Uterus (tissue), 4 donors: ENCODE data around the gene ULK4. TPM values are rescaled to one million over a fixed set of nuclear protein-coding genes. Genes with fewer than 3 reads are reported as not detected.
"Not testable (repeated sequence)": the region's sequence is repeated elsewhere in the genome, so short reads cannot be mapped to it uniquely, and the experiment has no call there.

Source experiments
- DNase-seq, 2 donors: peaks; one replicate each; pipeline ENCODE4 v3.0.0-alpha.2; 2019 to 2020
- H3K27ac ChIP-seq, 2 donors: fragments of 200-600 bp; sonication (generic); 1 replicate in 1 of 2; 2 replicates in 1 of 2; pipeline ENCODE4 v1.5.1; 2016 to 2018
- H3K27me3 ChIP-seq, 2 donors: fragments of 200-600 bp; sonication (generic); one replicate each; pipeline ENCODE4 v1.5.1; 2018 to 2019; ENCODE audit warnings: control low read depth in 1 of 2
- H3K36me3 ChIP-seq, 2 donors: fragments of 200-600 bp; sonication (generic); one replicate each; pipeline ENCODE4 v1.5.1; 2019; ENCODE audit warnings: control low read depth in 1 of 2
- H3K4me1 ChIP-seq, 2 donors: fragments of 200-600 bp; sonication (generic); one replicate each; pipeline ENCODE4 v1.5.1; 2018 to 2019; ENCODE audit warnings: control low read depth in 1 of 2
- H3K4me3 ChIP-seq, 2 donors: fragments of 200-600 bp; sonication (generic); 1 replicate in 1 of 2; 2 replicates in 1 of 2; pipeline ENCODE4 v1.5.1; 2018 to 2019; ENCODE audit warnings: mild to moderate bottlenecking in 1 of 2
- H3K9me3 ChIP-seq, 2 donors: fragments of 200-600 bp; sonication (generic); one replicate each; pipeline ENCODE4 v1.5.1; 2019; ENCODE audit warnings: control low read depth in 1 of 2
- POLR2A ChIP-seq, 2 donors: fragments of 450-650 bp; IDR thresholded peaks; one replicate each; pipeline ENCODE4 v1.6.1; 2016; ENCODE audit warnings: antibody characterized with exemption in 2 of 2, mild to moderate bottlenecking in 1 of 2, moderate library complexity in 1 of 2
- intact Hi-C: fragments of 100-400 bp; cut with DNase I; formaldehyde crosslinking; loops from one replicate; pipeline ENCODE4 v1.15.1; 2023; ENCODE audit warnings: low total_unique reads
- total RNA-seq, 4 donors: library from RNA; depleted of rRNA in 3 of 4; stranded (reverse); fragments of >200 nt in 3 of 4; gene quantifications; one replicate each; pipeline versions ENCODE4 v1.1.0 to v1.2.4, GENCODE V29; 2014 to 2023
- TF ChIP-seq, protein P1 (sequence below), 4 experiments: fragments of 200-600 bp in 2 of 4; fragments of 450-650 bp in 2 of 4; sonication (generic) in 2 of 4; IDR thresholded peaks; one replicate each; pipeline ENCODE4 v1.5.1; 2016 to 2019; ENCODE audit warnings: antibody characterized with exemption in 4 of 4, mild to moderate bottlenecking in 2 of 4, moderate library complexity in 1 of 4
- donor health status: DM: yes; HTN: yes; CAD: no.

ULK4 gene
- total RNA-seq, 4 donors from 2014 or later: 8.7 to 118 (median 26.1) TPM

DNA sequence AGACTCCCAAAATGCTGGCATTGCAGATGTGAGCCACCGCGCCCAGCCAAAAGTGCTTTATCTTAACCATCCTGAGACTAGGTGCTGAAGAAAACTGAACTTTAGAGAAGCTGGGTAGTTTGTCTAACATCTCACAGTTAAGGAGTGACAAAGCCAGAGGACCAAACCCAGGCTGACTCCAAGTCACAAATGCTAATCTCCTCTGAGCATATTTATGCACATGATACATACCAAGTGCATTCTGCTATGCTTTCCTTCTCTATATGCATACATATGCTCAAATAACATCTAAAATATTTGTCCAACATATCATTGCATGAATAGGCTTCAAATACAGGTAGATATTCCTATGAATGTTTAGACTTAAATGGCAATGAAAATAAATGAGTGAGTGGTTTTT is 505.7 kb downstream of the ULK4 start:
- TF ChIP-seq, protein P1, sequence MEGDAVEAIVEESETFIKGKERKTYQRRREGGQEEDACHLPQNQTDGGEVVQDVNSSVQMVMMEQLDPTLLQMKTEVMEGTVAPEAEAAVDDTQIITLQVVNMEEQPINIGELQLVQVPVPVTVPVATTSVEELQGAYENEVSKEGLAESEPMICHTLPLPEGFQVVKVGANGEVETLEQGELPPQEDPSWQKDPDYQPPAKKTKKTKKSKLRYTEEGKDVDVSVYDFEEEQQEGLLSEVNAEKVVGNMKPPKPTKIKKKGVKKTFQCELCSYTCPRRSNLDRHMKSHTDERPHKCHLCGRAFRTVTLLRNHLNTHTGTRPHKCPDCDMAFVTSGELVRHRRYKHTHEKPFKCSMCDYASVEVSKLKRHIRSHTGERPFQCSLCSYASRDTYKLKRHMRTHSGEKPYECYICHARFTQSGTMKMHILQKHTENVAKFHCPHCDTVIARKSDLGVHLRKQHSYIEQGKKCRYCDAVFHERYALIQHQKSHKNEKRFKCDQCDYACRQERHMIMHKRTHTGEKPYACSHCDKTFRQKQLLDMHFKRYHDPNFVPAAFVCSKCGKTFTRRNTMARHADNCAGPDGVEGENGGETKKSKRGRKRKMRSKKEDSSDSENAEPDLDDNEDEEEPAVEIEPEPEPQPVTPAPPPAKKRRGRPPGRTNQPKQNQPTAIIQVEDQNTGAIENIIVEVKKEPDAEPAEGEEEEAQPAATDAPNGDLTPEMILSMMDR (IDR thresholded peaks at IDR 0.05): no peak
- H3K9me3 ChIP-seq: no peaks in the 10 kb centered on the region
- DNase-seq: no peak
- H3K27ac ChIP-seq: no peak overlapping the region
- H3K27me3 ChIP-seq: no peaks in the 10 kb centered on the region
- H3K4me3 ChIP-seq: no peak overlapping the region
- no peaks in the 10 kb centered on the region for H3K4me1 ChIP-seq
- no peaks in the 10 kb centered on the region for H3K36me3 ChIP-seq
- intact Hi-C loops: no loop called here

GRCh38 chr3:41453618-41454017 is 508.3 kb downstream of the ULK4 start:
- DNase-seq, H3K36me3 ChIP-seq, H3K9me3 ChIP-seq, intact Hi-C loops, H3K27me3 ChIP-seq, H3K27ac ChIP-seq, H3K4me1 ChIP-seq, H3K4me3 ChIP-seq: not testable (repeated sequence)

GRCh38 chr3:41450416-41451231 is 511.3 kb downstream of the ULK4 start:
- Histone ChIP-seq H3K27me3 (no peaks in the 10 kb centered on the region), H3K4me1 (no peaks in the 10 kb centered on the region), H3K4me3 (no peak overlapping the region), H3K27ac (no peak overlapping the region), H3K36me3 (no peaks in the 10 kb centered on the region), H3K9me3 (no peaks in the 10 kb centered on the region)
- no peak for TF ChIP-seq POLR2A (IDR thresholded peaks at IDR 0.05)
- TF ChIP-seq, protein P1 (IDR thresholded peaks at IDR 0.05): no peak
- intact Hi-C loops: no loop called here
- no peak for DNase-seq

DNA sequence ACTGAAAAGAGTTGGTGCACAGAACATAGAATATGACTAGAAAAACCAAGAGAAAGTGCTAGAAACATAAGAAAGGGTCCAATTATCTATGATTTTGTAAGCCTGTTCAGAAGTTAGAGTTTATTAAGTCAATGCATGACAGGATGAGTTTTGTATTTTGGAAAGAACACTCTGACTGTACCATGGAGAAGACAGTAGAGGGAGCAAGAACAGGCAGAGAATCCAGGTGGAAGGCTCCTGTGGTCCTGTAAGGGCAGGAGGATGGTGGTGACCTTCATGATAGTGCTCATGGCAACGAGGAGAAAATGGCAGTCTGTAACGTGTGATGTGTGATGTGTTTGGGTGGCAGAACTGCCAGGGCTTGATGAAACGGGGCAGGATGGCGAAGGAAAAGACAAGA is 513.5 kb downstream of the ULK4 start:
- DNase-seq: no peak
- H3K4me1 ChIP-seq: no peaks in the 10 kb centered on the region
- no peak for TF ChIP-seq POLR2A (IDR thresholded peaks at IDR 0.05)
- TF ChIP-seq, protein P1 (IDR thresholded peaks at IDR 0.05): no peak
- no peaks in the 10 kb centered on the region for H3K9me3 ChIP-seq
- intact Hi-C loops: no loop called here
- no peaks in the 10 kb centered on the region for H3K36me3 ChIP-seq
- H3K27me3 ChIP-seq: no peaks in the 10 kb centered on the region
- no peak overlapping the region for H3K4me3 ChIP-seq
- no peak overlapping the region for H3K27ac ChIP-seq

DNA sequence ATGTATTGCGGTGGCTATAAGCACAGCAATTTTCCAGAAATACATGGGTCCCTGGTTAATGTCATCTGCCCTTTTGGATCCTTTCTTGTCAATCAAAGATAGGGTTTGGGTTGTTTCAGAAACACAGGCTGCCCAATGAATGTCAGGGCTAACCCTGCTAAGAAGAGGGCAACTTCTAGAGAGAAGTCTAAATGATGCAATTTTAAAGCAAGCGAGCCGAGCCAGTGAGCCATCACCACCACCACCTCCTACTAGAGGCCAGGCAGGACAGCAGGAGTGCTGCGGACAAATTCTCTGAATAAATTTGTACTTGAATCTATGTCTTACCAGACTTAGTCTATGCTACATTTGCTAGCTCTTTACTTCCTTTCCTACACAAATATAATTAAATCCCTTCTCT is 514.2 kb downstream of the ULK4 start:
- DNase-seq: no peak
- H3K27ac ChIP-seq: no peak overlapping the region
- no peaks in the 10 kb centered on the region for H3K36me3 ChIP-seq

DNA sequence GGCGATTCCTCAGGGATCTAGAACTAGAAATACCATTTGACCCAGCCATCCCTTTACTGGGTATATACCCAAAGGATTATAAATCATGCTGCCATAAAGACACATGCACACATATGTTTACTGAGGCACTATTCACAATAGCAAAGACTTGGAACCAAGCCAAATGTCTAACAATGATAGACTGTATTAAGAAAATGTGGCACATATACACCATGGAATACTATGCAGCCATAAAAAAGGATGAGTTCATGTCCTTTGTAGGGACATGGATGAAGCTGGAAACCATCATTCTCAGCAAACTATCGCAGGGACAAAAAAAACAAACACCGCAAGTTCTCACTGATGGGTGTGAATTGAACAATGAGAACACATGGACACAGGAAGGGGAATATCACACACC is 515.6 kb downstream of the ULK4 start:
- H3K27me3 ChIP-seq, H3K4me1 ChIP-seq, H3K36me3 ChIP-seq, H3K27ac ChIP-seq, DNase-seq, H3K9me3 ChIP-seq, H3K4me3 ChIP-seq, intact Hi-C loops: not testable (repeated sequence)

More for the DNA sequence above, 514.2 kb downstream of the ULK4 start:
- Histone ChIP-seq H3K4me1 (no peaks in the 10 kb centered on the region), H3K4me3 (no peak overlapping the region), H3K9me3 (no peaks in the 10 kb centered on the region), H3K27me3 (no peaks in the 10 kb centered on the region)
- TF ChIP-seq POLR2A (IDR thresholded peaks at IDR 0.05): no peak
- TF ChIP-seq, protein P1 (IDR thresholded peaks at IDR 0.05): no peak
- intact Hi-C loops: no loop called here
